Liver (tissue), 9 donors: ENCODE data around the gene SOST. TPM values are rescaled to one million over a fixed set of nuclear protein-coding genes. Genes with fewer than 3 reads are reported as not detected.

Experiments
- DNase-seq: peaks from one replicate; pipeline ENCODE4 v3.0.0-alpha.2; 2017; ENCODE audit warnings: low spot score
- H3K27ac ChIP-seq, 2 donors: one replicate each; pipeline ENCODE4 v1.7.0; 2013; ENCODE audit warnings: inconsistent platforms in 2 of 2, low read length in 2 of 2, control low read depth in 1 of 2, low read depth in 1 of 2, mild to moderate bottlenecking in 1 of 2
- H3K27me3 ChIP-seq, 4 donors: one replicate each; pipeline versions ENCODE4 v1.6.1 to v1.7.0; 2013; ENCODE audit warnings: low read length in 3 of 4, inconsistent platforms in 1 of 4, mild to moderate bottlenecking in 1 of 4, moderate library complexity in 1 of 4; ENCODE audit not compliant: control insufficient read depth in 4 of 4, insufficient read depth in 4 of 4
- H3K36me3 ChIP-seq, 4 donors: one replicate each; pipeline versions ENCODE4 v1.6.1 to v1.7.0; 2013; ENCODE audit warnings: low read length in 3 of 4, mild to moderate bottlenecking in 3 of 4, low read depth in 1 of 4, moderate library complexity in 1 of 4; ENCODE audit not compliant: control insufficient read depth in 4 of 4, insufficient read depth in 3 of 4
- H3K4me1 ChIP-seq, 4 donors: one replicate each; pipeline versions ENCODE4 v1.6.1 to v1.7.0; 2013; ENCODE audit warnings: low read length in 3 of 4, mild to moderate bottlenecking in 3 of 4, moderate library complexity in 1 of 4; ENCODE audit not compliant: control insufficient read depth in 4 of 4, insufficient read depth in 4 of 4
- H3K4me3 ChIP-seq, 3 donors: one replicate each; pipeline versions ENCODE4 v1.6.1 to v1.7.0; 2013; ENCODE audit warnings: low read length in 3 of 3, control low read depth in 1 of 3, low read depth in 1 of 3, mild to moderate bottlenecking in 1 of 3
- H3K9ac ChIP-seq, 2 donors: one replicate each; pipeline ENCODE4 v1.7.0; 2013; ENCODE audit warnings: low read length in 2 of 2, mild to moderate bottlenecking in 2 of 2, moderate library complexity in 2 of 2, control low read depth in 1 of 2, low read depth in 1 of 2
- H3K9me3 ChIP-seq, 4 donors: one replicate each; pipeline versions ENCODE4 v1.6.1 to v1.7.0; 2013; ENCODE audit warnings: low read length in 3 of 4; ENCODE audit not compliant: control insufficient read depth in 4 of 4
- CTCF ChIP-seq: fragments of 150-350 bp; IDR thresholded peaks from 2 replicates; pipeline ENCODE4 v1.5.1; 2017; ENCODE audit warnings: improper control_type of control experiment, low read depth, low read length; ENCODE audit not compliant: missing input control
- EGR1 ChIP-seq, 2 donors: IDR thresholded peaks; 2 replicates each; pipeline ENCODE4 v1.6.1; 2016 to 2018; ENCODE audit warnings: antibody characterized with exemption in 2 of 2, low read depth in 2 of 2
- FOXA1 ChIP-seq: IDR thresholded peaks from 2 replicates; pipeline ENCODE4 v1.6.1; 2016; ENCODE audit warnings: antibody characterized with exemption
- GABPA ChIP-seq, 2 donors: IDR thresholded peaks in 1 of 2; conservative IDR thresholded peaks in 1 of 2; 2 replicates each; pipeline ENCODE4 v1.6.1; 2016; ENCODE audit warnings: antibody characterized with exemption in 2 of 2, mild to moderate bottlenecking in 1 of 2, moderate library complexity in 1 of 2
- HNF4A ChIP-seq, 2 donors: conservative IDR thresholded peaks; 2 replicates each; pipeline ENCODE4 v1.6.1; 2016; ENCODE audit warnings: antibody characterized with exemption in 2 of 2, mild to moderate bottlenecking in 2 of 2
- HNF4G ChIP-seq: IDR thresholded peaks from 2 replicates; pipeline ENCODE4 v1.6.1; 2016; ENCODE audit warnings: antibody characterized with exemption
- JUND ChIP-seq, 2 donors: IDR thresholded peaks; 2 replicates each; pipeline ENCODE4 v1.6.1; 2016; ENCODE audit warnings: antibody characterized with exemption in 2 of 2
- NR2F2 ChIP-seq: IDR thresholded peaks from 2 replicates; pipeline ENCODE4 v1.6.1; 2016; ENCODE audit warnings: antibody characterized with exemption
- RAD21 ChIP-seq, 2 donors: IDR thresholded peaks; 2 replicates each; pipeline ENCODE4 v1.6.1; 2016; ENCODE audit warnings: antibody characterized with exemption in 2 of 2, mild to moderate bottlenecking in 2 of 2
- REST ChIP-seq: IDR thresholded peaks from 2 replicates; pipeline ENCODE4 v1.6.1; 2016; ENCODE audit warnings: antibody characterized with exemption, mild to moderate bottlenecking
- SP1 ChIP-seq: IDR thresholded peaks from 2 replicates; pipeline ENCODE4 v1.6.1; 2018; ENCODE audit warnings: antibody characterized with exemption, mild to moderate bottlenecking
- TAF1 ChIP-seq: conservative IDR thresholded peaks from 2 replicates; pipeline ENCODE4 v1.6.1; 2016; ENCODE audit warnings: antibody characterized with exemption, mild to moderate bottlenecking
- YY1 ChIP-seq: IDR thresholded peaks from 2 replicates; pipeline ENCODE4 v1.6.1; 2016; ENCODE audit warnings: antibody characterized with exemption, mild to moderate bottlenecking
- WGBS: extraction: QIAGEN DNeasy Blood & Tissue Kit; methylation state at CpG from one replicate; pipeline ENCODE4 v1.1.7; 2013; 5-methylcytosine and 5-hydroxymethylcytosine counted together
- polyA plus RNA-seq, 2 donors: library from polyadenylated mRNA; stranded (reverse) in 1 of 2; unstranded in 1 of 2; fragments of 200-250 nt in 1 of 2; fragments of >200 nt in 1 of 2; fragmentation: Nextera tagmentation in 1 of 2; extraction: Ambion mirVana in 1 of 2; gene quantifications; one replicate each; pipeline versions ENCODE4 v1.2.1 to v1.2.3, GENCODE V29; 2013 to 2015
- total RNA-seq, 2 donors: library from RNA; depleted of rRNA; stranded (reverse); fragments of >200 nt; gene quantifications; one replicate each; pipeline ENCODE4 v1.2.3, GENCODE V29; 2014
- TF ChIP-seq, protein P1 (sequence below): IDR thresholded peaks from 2 replicates; pipeline ENCODE4 v1.6.1; 2016; ENCODE audit warnings: antibody characterized with exemption
- TF ChIP-seq, protein P2 (sequence below): IDR thresholded peaks from 2 replicates; pipeline ENCODE4 v1.6.1; 2016; ENCODE audit warnings: antibody characterized with exemption
- TF ChIP-seq, protein P3 (sequence below): IDR thresholded peaks from 2 replicates; pipeline ENCODE4 v1.6.1; 2016; ENCODE audit warnings: antibody characterized with exemption
- donor health status: healthy.
- donor health status: healthy.
- donor health status: healthy.
- donor health status: healthy.
- donor health status: healthy.

The SOST gene
- total and polyA plus RNA-seq, 4 donors, result not detected

DNA sequence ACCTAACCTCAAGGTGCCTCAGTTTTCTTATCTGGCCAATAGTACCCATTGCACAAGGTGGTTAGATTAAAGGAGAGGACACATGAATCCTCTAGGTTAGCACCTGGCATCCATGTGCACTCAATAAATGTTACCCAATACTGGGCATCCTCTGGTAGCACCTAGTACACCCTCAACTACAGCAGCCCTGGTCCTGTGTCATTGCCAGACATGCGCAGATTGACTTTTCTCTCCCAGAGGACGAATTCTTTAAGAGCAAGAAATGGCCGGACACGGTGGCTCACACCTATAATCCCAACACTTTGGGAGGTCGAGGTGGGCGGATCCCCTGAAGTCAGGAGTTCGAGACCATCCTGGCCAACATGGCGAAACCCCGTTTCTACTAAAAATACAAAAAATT, 12.9 kb upstream of the SOST start (continued):
- TF ChIP-seq EGR1 (IDR thresholded peaks at IDR 0.05; ENCODE audit: low read depth in 2 of 2), result no peak
- no peak for TF ChIP-seq NR2F2
- TF ChIP-seq, protein P1, sequence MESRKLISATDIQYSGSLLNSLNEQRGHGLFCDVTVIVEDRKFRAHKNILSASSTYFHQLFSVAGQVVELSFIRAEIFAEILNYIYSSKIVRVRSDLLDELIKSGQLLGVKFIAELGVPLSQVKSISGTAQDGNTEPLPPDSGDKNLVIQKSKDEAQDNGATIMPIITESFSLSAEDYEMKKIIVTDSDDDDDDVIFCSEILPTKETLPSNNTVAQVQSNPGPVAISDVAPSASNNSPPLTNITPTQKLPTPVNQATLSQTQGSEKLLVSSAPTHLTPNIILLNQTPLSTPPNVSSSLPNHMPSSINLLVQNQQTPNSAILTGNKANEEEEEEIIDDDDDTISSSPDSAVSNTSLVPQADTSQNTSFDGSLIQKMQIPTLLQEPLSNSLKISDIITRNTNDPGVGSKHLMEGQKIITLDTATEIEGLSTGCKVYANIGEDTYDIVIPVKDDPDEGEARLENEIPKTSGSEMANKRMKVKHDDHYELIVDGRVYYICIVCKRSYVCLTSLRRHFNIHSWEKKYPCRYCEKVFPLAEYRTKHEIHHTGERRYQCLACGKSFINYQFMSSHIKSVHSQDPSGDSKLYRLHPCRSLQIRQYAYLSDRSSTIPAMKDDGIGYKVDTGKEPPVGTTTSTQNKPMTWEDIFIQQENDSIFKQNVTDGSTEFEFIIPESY, result peak; percentile 11
- peak; percentile 39 for TF ChIP-seq FOXA1
- no peak for TF ChIP-seq HNF4G
- TF ChIP-seq SP1, result no peak
- no peak for TF ChIP-seq TAF1

DNA sequence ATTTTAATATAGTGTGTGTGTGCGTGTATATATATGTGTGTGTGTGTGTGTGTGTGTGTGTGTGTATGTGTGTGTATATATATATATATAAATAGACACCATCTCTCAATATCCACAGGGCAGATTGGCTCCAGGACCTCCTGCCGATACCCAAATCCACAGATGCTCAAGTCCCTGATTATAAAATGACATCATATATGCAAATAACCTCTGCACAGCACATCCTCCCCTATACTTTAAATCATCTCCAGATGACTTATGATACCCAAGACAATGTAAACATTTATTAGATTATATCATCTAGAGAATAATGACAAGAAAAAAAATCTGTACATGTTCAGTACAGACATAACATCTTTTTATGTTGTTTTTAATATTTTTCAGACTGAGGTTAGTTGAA, 12.4 kb upstream of the SOST start:
- H3K4me3 ChIP-seq, result no peak overlapping the region
- H3K9me3 ChIP-seq, result no peaks in the 10 kb centered on the region
- WGBS, result 92% methylated on average over 2 of the region's 2 CpGs
- no peak for TF ChIP-seq TAF1
- TF ChIP-seq HNF4A (conservative IDR thresholded peaks at IDR 0.05), result no peak
- no peak for DNase-seq
- H3K36me3 ChIP-seq, result peaks cover 0 to 36% (median 24%) of the 10 kb centered on the region in 4 donors
- peaks cover 21 to 65% (median 49%) of the 10 kb centered on the region in 4 donors for H3K4me1 ChIP-seq
- H3K27me3 ChIP-seq, result no peaks in the 10 kb centered on the region
- no peak overlapping the region for H3K27ac ChIP-seq
- H3K9ac ChIP-seq, result no peak overlapping the region

DNA sequence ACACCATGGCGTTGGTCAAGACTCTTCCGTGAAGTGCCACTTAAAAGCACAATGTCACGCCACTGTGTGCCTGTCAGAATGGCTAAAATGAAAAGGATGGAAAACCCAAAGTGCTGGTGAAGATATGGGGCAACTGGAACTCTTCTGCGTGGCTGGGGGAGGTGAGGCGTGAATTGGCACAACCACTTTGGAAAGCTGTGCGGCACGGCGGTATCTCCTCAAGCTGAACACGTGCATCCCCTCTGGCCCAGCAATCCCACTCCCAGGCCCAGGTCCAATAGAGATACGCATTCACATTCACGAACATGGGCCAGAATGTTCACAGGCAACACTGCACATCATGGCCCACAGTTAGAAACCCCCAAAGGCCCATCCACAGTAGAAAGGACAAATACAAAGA, 11.3 kb upstream of the SOST start:
- no peak overlapping the region for H3K4me3 ChIP-seq
- no peak for DNase-seq
- H3K9ac ChIP-seq, result no peak overlapping the region
- no peaks in the 10 kb centered on the region for H3K9me3 ChIP-seq
- H3K27ac ChIP-seq, result no peak overlapping the region
- WGBS, result 96% methylated on average over 11 of the region's 11 CpGs
- H3K4me1 ChIP-seq, result peaks cover 17 to 55% (median 39%) of the 10 kb centered on the region in 4 donors
- H3K36me3 ChIP-seq, result peaks cover 0 to 41% (median 26%) of the 10 kb centered on the region in 4 donors
- TF ChIP-seq HNF4A (conservative IDR thresholded peaks at IDR 0.05) (no peak), HNF4G (no peak), YY1 (no peak), JUND (IDR thresholded peaks at IDR 0.05) (no peak), NR2F2 (no peak)
- TF ChIP-seq, protein P2, sequence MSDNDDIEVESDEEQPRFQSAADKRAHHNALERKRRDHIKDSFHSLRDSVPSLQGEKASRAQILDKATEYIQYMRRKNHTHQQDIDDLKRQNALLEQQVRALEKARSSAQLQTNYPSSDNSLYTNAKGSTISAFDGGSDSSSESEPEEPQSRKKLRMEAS, result no peak
- TF ChIP-seq, protein P3, sequence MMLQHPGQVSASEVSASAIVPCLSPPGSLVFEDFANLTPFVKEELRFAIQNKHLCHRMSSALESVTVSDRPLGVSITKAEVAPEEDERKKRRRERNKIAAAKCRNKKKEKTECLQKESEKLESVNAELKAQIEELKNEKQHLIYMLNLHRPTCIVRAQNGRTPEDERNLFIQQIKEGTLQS, result no peak
- H3K27me3 ChIP-seq, result no peaks in the 10 kb centered on the region

- no peak overlapping the region for H3K9ac ChIP-seq
- DNase-seq, result no peak
- 95% methylated on average over 16 of the region's 16 CpGs for WGBS
- no peaks in the 10 kb centered on the region for H3K9me3 ChIP-seq
- no peak overlapping the region for H3K4me3 ChIP-seq
- H3K27ac ChIP-seq, result no peak overlapping the region
- H3K27me3 ChIP-seq, result no peaks in the 10 kb centered on the region
- H3K4me1 ChIP-seq, result peaks cover 16 to 53% (median 35%) of the 10 kb centered on the region in 4 donors
- H3K36me3 ChIP-seq, result peaks cover 0 to 40% (median 26%) of the 10 kb centered on the region in 4 donors
- TF ChIP-seq EGR1 (IDR thresholded peaks at IDR 0.05; ENCODE audit: low read depth in 2 of 2) (no peak), FOXA1 (no peak), YY1 (no peak), GABPA (IDR thresholded peaks at IDR 0.05 in 1 of 2, conservative IDR thresholded peaks at IDR 0.05 in 1 of 2) (no peak), CTCF (no peak), RAD21 (IDR thresholded peaks at IDR 0.05) (no peak), SP1 (no peak), REST (no peak)
- TF ChIP-seq, protein P3, result no peak
- TF ChIP-seq, protein P2, result no peak
These were observed 10.8 kb upstream of the SOST start for GRCh38 chr17:43769426-43769825.
